AG04449 (cell line): ENCODE data around the gene POMGNT2.
"Not testable (repeated sequence)": the region's sequence is repeated elsewhere in the genome, so short reads cannot be mapped to it uniquely, and the experiment has no call there.

Source experiments
- CTCF ChIA-PET: fragments of 350-600 bp; formaldehyde crosslinking; extraction: SDS; loops from one replicate; lab custom pipeline; 2021; ENCODE audit warnings: antibody characterized with exemption; lab: Yijun Ruan, JAX
- POLR2A ChIA-PET: fragments of 400-600, 350-600 bp; formaldehyde crosslinking; extraction: SDS; loops from one replicate; lab custom pipeline; 2020; ENCODE audit warnings: antibody characterized with exemption, inconsistent platforms; lab: Yijun Ruan, JAX
- DNase-seq: peaks from one replicate; pipeline ENCODE4 v3.0.0-alpha.2; 2010; ENCODE audit warnings: low read depth, low spot score
- H3K4me3 ChIP-seq: 2 replicates; pipeline ENCODE4 v1.5.1; 2011; ENCODE audit warnings: low read depth, mild to moderate bottlenecking, control low read depth, low read length
- TF ChIP-seq, protein P1 (sequence below): IDR thresholded peaks from one replicate; pipeline ENCODE4 v1.5.1; 2011; ENCODE audit warnings: mild to moderate bottlenecking, moderate library complexity, low read length, control low read depth, inconsistent platforms; ENCODE audit not compliant: insufficient read depth; ENCODE audit errors: missing control alignments

POMGNT2 gene

GRCh38 chr3:43072361-43072760 is 33.5 kb downstream of the POMGNT2 start:
- H3K4me3 ChIP-seq: no peak overlapping the region
- no peak for DNase-seq
- CTCF ChIA-PET: no interaction called here
- TF ChIP-seq, protein P1, sequence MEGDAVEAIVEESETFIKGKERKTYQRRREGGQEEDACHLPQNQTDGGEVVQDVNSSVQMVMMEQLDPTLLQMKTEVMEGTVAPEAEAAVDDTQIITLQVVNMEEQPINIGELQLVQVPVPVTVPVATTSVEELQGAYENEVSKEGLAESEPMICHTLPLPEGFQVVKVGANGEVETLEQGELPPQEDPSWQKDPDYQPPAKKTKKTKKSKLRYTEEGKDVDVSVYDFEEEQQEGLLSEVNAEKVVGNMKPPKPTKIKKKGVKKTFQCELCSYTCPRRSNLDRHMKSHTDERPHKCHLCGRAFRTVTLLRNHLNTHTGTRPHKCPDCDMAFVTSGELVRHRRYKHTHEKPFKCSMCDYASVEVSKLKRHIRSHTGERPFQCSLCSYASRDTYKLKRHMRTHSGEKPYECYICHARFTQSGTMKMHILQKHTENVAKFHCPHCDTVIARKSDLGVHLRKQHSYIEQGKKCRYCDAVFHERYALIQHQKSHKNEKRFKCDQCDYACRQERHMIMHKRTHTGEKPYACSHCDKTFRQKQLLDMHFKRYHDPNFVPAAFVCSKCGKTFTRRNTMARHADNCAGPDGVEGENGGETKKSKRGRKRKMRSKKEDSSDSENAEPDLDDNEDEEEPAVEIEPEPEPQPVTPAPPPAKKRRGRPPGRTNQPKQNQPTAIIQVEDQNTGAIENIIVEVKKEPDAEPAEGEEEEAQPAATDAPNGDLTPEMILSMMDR: no peak
- POLR2A ChIA-PET: no interaction called here

DNA sequence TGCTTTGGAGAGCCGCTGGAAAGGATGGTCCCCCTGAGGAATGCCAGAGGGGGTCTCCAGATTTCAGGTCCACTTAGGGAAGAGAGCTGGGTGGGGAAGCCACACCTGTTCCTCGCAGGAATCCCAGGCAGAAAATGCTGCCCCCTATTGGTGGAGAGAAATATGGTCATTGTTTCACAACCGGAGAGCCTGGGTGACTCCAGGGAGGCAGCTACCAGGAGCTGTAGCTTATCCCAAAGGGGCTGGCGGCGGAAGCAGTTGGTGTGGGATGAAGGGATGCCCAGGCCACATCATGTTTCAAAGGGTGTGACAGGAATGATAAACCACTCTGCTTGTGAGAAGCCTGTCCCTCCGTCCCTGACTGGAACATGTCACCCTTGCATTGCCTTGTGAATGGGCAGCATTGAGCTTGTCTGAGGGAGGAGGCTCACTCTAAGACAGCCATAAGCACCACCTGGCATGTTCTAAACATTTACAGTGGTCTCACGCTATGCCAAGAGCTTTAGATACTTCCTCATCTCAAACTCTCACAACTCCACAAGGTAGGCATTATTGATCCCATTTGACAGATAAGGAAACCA is 34.5 kb downstream of the POMGNT2 start:
- TF ChIP-seq, protein P1: no peak
- ChIA-PET CTCF (interaction anchor here (0.8 to 1.5 kb wide), 2 partner anchors 12 to 13 kb away, joined by 3 read pairs; no protein-coding TSS in a partner anchor), POLR2A (no interaction called here)
- DNase-seq: no peak
- H3K4me3 ChIP-seq: no peak overlapping the region

- DNase-seq, POLR2A ChIA-PET, H3K4me3 ChIP-seq: not testable (repeated sequence)
- CTCF ChIA-PET: interaction anchor here (0.6 to 1.5 kb wide), 2 partner anchors 14 to 1340 kb away, joined by 3 read pairs; no protein-coding TSS in a partner anchor
Observed at GRCh38 chr3:43070670-43071069, 35.2 kb downstream of the POMGNT2 start.

DNA sequence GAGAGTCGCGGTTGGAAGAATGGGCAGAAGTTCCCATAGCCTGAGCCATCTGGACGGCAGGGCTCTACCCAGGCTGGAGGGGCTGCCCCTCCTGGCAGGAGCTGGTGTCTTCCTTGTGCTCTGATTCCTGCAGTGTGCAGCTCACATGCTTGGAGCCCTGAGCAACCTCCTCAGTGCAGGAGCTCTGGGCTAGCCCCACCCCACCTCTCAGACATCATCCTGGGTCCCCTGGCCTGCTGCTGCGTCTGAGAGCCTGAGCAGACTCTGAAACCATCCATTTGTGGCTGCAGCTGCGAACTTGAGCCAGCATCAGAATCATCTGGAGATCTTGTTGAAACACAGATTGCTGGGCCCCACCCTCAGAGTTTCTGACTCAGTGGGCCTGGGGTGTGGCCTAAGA is 42.8 kb downstream of the POMGNT2 start:
- ChIA-PET POLR2A (no interaction called here), CTCF (no interaction called here)
- TF ChIP-seq, protein P1: no peak
- H3K4me3 ChIP-seq: no peak overlapping the region
- no peak for DNase-seq

DNA sequence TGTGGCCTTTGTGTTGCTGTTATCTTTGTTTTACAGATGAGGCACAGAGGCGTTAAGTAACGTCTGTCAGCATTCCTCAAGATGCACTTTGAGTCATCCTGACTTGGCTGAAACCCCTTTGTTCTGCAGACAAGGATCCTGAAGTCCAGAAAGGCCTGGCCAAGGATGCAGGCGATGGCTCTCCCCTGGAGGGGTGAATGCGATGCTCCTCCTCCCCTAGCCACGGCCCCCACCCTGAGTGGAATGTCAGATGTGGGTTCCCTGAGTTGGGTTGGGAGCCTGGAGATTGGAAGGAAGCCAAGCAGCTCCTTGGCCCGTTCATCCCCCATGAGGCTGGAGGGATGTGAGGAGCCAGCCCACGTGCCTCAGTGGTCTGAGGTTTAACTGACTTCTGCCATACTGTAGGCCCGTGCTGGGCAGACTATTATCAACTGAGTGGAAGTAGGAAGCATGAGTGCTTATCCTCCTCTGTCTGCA is 43.3 kb downstream of the POMGNT2 start:
- H3K4me3 ChIP-seq: no peak overlapping the region
- ChIA-PET POLR2A (no interaction called here), CTCF (no interaction called here)
- DNase-seq: no peak
- TF ChIP-seq, protein P1: no peak

- TF ChIP-seq, protein P1: no peak
- POLR2A ChIA-PET: no interaction called here
- CTCF ChIA-PET: interaction anchor here (0.8 kb wide), 1 partner anchor 82 kb away, joined by 3 read pairs; no protein-coding TSS in a partner anchor
- no peak overlapping the region for H3K4me3 ChIP-seq
- no peak for DNase-seq
Observed at GRCh38 chr3:43062040-43062563, 43.8 kb downstream of the POMGNT2 start.
